ENCODE results near the gene DDC. TPM values are rescaled to one million over a fixed set of nuclear protein-coding genes. Genes with fewer than 3 reads are reported as not detected.
"Not testable (repeated sequence)": the region's sequence is repeated elsewhere in the genome, so short reads cannot be mapped to it uniquely, and the experiment has no call there.

Gene DDC
- total and polyA plus RNA-seq, 2 donors: 0.29 to 2.0 TPM

- WGBS: 82% methylated on average over 7 of the region's 7 CpGs
- Histone ChIP-seq H3K4me1 (ENCODE audit: insufficient read depth) (no peaks in the 10 kb centered on the region), H3K36me3 (ENCODE audit: insufficient read depth) (peaks cover 1% of the 10 kb centered on the region), H3K27ac (ENCODE audit: low read depth) (no peak overlapping the region), H3K4me3 (ENCODE audit: low read depth, low read length) (no peak overlapping the region)
- DNase-seq (ENCODE audit: extremely low spot score): no peak
Measured at GRCh38 chr7:50594734-50595485, 29.7 kb upstream of the DDC start.

DNA sequence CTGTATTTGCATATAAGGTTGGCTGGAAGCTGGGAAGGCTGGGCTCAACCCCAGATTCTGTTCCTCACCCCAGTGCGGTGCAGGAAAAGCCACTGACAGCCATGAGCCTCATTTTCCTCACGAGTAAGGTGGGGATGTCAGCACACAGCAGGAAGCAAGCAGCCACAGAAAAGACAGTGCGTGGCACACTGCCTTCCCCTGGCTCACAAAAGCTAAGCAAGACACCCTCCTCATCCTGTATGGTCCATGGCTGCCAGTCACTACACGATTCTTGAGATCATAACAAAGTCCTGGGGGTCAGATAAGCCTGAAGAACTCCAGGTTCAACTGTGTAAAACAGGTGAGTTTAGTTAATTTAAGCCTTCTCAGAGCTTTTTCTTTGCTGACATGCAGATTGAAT, 28.9 kb upstream of the DDC start:
- no peaks in the 10 kb centered on the region for H3K4me1 ChIP-seq (ENCODE audit: insufficient read depth)
- 81% methylated on average over 4 of the region's 4 CpGs for WGBS
- H3K4me3 ChIP-seq (ENCODE audit: low read depth, low read length): no peak overlapping the region
- DNase-seq (ENCODE audit: extremely low spot score): no peak
- no peaks in the 10 kb centered on the region for H3K36me3 ChIP-seq (ENCODE audit: insufficient read depth)
- H3K27ac ChIP-seq (ENCODE audit: low read depth): no peak overlapping the region

DNA sequence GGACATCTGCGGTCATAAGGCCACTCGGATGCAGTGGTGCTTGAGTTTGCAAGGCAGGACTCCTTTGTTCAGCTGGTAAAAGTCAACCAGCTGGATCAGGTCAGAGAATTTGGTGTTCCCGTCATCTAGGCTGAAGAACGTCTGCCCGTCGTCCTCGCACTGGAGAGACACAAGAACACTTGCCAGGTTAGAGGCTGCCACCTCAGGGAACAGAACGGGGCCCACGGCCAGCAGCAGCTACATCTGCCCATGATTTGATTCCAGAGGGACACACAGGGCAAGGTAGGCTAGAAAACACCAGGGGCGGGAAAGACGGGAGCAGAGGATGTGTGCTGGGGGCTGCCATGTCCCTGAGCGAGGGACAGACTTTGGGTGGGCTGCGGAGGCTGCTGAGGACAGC, 27.7 kb upstream of the DDC start:
- H3K36me3 ChIP-seq (ENCODE audit: insufficient read depth): no peaks in the 10 kb centered on the region
- H3K4me3 ChIP-seq (ENCODE audit: low read depth, low read length): no peak overlapping the region
- H3K4me1 ChIP-seq (ENCODE audit: insufficient read depth): no peaks in the 10 kb centered on the region
- no peak overlapping the region for H3K27ac ChIP-seq (ENCODE audit: low read depth)
- no peak for DNase-seq (ENCODE audit: extremely low spot score)
- 91% methylated on average over 13 of the region's 13 CpGs for WGBS

DNA sequence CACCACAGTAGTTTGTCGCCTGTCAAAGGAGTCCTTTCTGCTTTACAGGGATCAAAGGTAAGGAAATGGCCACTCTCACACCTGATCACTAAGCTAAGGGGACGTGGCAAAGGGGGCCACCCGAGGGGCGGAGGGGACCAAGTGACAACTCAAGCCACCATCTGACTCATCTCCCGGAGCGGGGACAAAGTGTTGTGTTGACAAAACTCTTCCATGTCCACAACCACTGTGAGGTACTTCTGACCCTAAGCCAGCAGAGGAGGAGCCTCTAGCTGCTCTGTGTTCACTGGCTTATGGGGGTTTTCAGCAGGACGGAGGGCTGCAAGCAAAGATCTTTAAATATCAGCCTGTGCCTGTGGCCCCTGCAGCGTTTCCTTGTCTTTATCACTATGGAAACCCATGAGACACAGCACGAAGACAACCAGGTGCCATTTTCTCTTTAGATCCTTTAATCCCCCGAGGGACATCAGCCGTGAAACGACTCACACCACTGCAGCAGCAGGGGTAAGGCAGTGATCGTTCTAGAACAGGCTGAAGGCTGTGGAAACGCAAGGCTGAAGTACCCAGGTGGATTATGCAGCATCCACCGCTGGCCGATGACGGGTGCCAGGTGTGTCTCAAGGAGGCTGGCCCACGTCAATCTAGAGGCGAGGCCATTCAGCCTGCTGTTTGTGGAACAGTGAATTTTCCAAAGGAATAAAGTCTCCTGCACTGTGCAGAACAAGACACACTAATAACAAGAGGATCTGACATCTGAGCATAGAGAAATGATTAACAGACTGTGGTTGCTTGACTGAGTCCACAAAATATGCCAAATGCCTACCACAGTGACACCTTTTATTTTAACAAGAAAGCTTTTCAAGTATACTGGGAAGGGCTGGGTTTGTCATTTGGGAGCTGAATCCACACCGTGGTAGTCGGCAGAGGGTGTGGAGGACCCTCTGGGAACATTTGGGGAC, 26.6 kb upstream of the DDC start:
- Histone ChIP-seq H3K4me3 (ENCODE audit: low read depth, low read length) (no peak overlapping the region), H3K4me1 (ENCODE audit: insufficient read depth) (no peaks in the 10 kb centered on the region), H3K27ac (ENCODE audit: low read depth) (no peak overlapping the region), H3K36me3 (ENCODE audit: insufficient read depth) (no peaks in the 10 kb centered on the region)
- 78% methylated on average over 21 of the region's 21 CpGs for WGBS
- no peak for DNase-seq (ENCODE audit: extremely low spot score)

- 93% methylated on average over 5 of the region's 5 CpGs for WGBS
- Histone ChIP-seq H3K4me1 (ENCODE audit: insufficient read depth) (no peaks in the 10 kb centered on the region), H3K36me3 (ENCODE audit: insufficient read depth) (no peaks in the 10 kb centered on the region), H3K27ac (ENCODE audit: low read depth) (no peak overlapping the region), H3K4me3 (ENCODE audit: low read depth, low read length) (no peak overlapping the region)
- no peak for DNase-seq (ENCODE audit: extremely low spot score)
Measured at GRCh38 chr7:50591098-50591479, 25.9 kb upstream of the DDC start.

DNA sequence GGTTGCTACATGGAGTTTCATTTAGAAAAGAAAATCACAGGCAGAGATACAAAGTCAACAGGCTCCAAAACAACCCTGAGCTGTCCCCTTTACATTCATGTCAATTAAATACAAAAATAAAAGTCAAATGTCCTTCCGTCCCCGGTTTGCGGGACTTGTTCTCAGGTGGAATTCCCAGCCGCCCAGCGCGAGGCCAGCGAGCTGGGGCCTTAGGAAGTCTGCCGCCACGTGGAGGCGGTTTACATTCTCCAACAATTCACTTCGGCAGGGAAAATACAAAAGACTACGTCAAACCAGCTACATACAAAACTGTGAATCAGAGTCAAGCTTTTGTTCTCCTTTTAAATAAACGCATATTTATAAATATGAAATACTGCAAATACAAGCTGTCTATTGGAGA, 25.3 kb upstream of the DDC start:
- no peak for DNase-seq (ENCODE audit: extremely low spot score)
- Histone ChIP-seq H3K36me3 (ENCODE audit: insufficient read depth) (no peaks in the 10 kb centered on the region), H3K4me1 (ENCODE audit: insufficient read depth) (no peaks in the 10 kb centered on the region), H3K27ac (ENCODE audit: low read depth) (no peak overlapping the region), H3K4me3 (ENCODE audit: low read depth, low read length) (no peak overlapping the region)
- WGBS: 94% methylated on average over 13 of the region's 13 CpGs

- H3K36me3 ChIP-seq (ENCODE audit: insufficient read depth): no peaks in the 10 kb centered on the region
- no peaks in the 10 kb centered on the region for H3K4me1 ChIP-seq (ENCODE audit: insufficient read depth)
- WGBS: 75% methylated on average over 2 of the region's 2 CpGs
- H3K4me3 ChIP-seq (ENCODE audit: low read depth, low read length): no peak overlapping the region
- DNase-seq (ENCODE audit: extremely low spot score): no peak
- H3K27ac ChIP-seq (ENCODE audit: low read depth): no peak overlapping the region
Measured at GRCh38 chr7:50589364-50589763, 24.2 kb upstream of the DDC start.

DNA sequence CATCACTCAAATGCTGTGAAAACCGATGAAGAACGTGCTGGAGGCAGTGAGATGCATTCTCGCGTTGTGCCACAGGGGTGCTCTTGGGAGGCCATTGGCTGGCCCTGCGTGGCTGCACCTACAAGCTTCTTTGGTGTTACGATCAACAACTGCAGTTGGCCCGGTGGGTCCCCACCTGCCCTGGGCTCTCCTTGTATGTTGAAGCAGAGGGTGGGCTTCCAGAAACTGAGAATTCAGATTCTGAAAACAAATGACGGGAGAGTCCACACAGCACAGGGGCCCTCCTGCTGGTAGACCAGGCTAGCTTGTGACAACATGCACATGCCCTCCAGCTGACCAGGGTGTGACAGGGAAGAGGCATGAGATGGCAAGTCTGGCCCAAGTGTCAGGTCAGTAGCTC, 23.7 kb upstream of the DDC start:
- 78% methylated on average over 8 of the region's 8 CpGs for WGBS
- H3K36me3 ChIP-seq (ENCODE audit: insufficient read depth): no peaks in the 10 kb centered on the region

DNA sequence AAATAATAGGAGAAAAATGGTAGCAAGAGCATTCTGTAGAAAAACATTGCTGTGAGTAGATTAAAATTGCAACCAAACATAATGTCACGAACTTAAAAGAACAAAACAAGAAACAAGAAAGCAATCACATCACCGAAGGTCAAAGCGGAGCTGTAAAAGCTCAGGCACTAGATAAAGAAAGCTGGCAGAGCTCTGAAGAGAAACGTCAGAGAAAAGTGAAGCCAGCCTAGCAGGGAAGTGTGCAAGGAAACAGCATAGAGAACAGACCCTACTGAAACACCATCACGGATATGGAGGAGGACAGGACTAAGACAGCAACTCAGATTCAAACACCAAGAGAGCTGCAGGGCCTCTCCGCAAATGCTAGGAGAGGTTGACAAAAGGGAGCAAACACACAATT, 22.5 kb upstream of the DDC start:
- 77% methylated on average over 6 of the region's 6 CpGs for WGBS
- Histone ChIP-seq H3K4me3 (ENCODE audit: low read depth, low read length) (no peak overlapping the region), H3K4me1 (ENCODE audit: insufficient read depth) (no peaks in the 10 kb centered on the region), H3K27ac (ENCODE audit: low read depth) (no peak overlapping the region), H3K36me3 (ENCODE audit: insufficient read depth) (no peaks in the 10 kb centered on the region)
- no peak for DNase-seq (ENCODE audit: extremely low spot score)

More for the DNA sequence above, 23.7 kb upstream of the DDC start:
- DNase-seq (ENCODE audit: extremely low spot score): no peak
- Histone ChIP-seq H3K27ac (ENCODE audit: low read depth) (no peak overlapping the region), H3K4me1 (ENCODE audit: insufficient read depth) (no peaks in the 10 kb centered on the region), H3K4me3 (ENCODE audit: low read depth, low read length) (no peak overlapping the region)

GRCh38 chr7:50584793-50585408, 19.7 kb upstream of the DDC start:
- H3K4me1 ChIP-seq (ENCODE audit: insufficient read depth): no peaks in the 10 kb centered on the region
- no peak overlapping the region for H3K27ac ChIP-seq (ENCODE audit: low read depth)
- peak; percentile 31 for DNase-seq (ENCODE audit: extremely low spot score)
- H3K36me3 ChIP-seq (ENCODE audit: insufficient read depth): no peaks in the 10 kb centered on the region
- 90% methylated on average over 5 of the region's 5 CpGs for WGBS
- H3K4me3 ChIP-seq (ENCODE audit: low read depth, low read length): no peak overlapping the region

- Histone ChIP-seq H3K4me1 (ENCODE audit: insufficient read depth) (no peaks in the 10 kb centered on the region), H3K27ac (ENCODE audit: low read depth) (no peak overlapping the region), H3K36me3 (ENCODE audit: insufficient read depth) (no peaks in the 10 kb centered on the region), H3K4me3 (ENCODE audit: low read depth, low read length) (no peak overlapping the region)
- no peak for DNase-seq (ENCODE audit: extremely low spot score)
- 88% methylated on average over 4 of the region's 4 CpGs for WGBS
Measured at GRCh38 chr7:50584386-50584785, 19.2 kb upstream of the DDC start.

DNA sequence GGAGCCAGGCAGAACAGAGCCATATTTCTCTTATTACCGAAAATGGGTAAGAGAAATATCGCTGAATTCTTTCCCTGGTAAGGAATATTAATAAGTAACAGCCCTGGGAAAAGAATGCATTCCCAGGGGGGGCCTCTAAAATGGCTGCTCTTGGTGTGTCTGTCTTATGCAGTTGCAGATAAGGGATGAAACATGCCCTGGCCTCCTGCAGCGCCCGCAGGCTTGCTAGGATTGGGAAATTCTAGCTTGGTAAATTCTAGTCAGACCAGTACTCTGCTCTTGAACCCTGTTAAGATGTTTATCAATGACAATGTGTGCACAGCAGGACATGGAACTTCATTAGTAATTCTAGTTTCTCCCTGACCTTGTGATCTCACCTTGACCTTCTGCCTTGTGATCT, 18.1 kb upstream of the DDC start:
- H3K36me3 ChIP-seq (ENCODE audit: insufficient read depth); H3K4me3 ChIP-seq (ENCODE audit: low read depth, low read length): not testable (repeated sequence)
- 97% methylated on average over 4 of the region's 4 CpGs for WGBS

GRCh38 chr7:50582271-50582670, 17.1 kb upstream of the DDC start:
- not testable (repeated sequence) for H3K27ac ChIP-seq (ENCODE audit: low read depth); H3K4me1 ChIP-seq (ENCODE audit: insufficient read depth); H3K4me3 ChIP-seq (ENCODE audit: low read depth, low read length); DNase-seq (ENCODE audit: extremely low spot score); H3K36me3 ChIP-seq (ENCODE audit: insufficient read depth)
- WGBS: 96% methylated on average over 4 of the region's 4 CpGs

More for the DNA sequence above, 18.1 kb upstream of the DDC start:
- H3K27ac ChIP-seq (ENCODE audit: low read depth); DNase-seq (ENCODE audit: extremely low spot score); H3K4me1 ChIP-seq (ENCODE audit: insufficient read depth): not testable (repeated sequence)

DNA sequence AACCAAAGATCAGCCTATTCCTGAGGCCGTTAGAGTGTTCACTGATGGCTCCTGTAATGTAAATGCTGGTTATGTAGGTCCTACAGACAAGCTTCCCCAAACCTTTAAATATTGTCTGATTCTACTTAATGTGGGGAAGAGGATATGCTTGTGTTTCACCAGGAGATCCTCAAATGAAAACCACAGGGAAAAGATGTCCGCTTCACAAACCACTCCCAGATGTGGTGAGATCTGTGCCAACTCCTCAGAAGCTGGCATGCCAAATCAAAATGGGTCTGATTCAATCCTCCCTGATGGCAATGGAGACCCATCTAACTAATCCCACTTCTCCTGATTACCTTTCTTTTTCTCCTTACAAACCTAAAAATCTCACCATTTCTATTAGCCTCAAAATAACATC, 15.5 kb upstream of the DDC start:
- H3K27ac ChIP-seq (ENCODE audit: low read depth); H3K4me3 ChIP-seq (ENCODE audit: low read depth, low read length); DNase-seq (ENCODE audit: extremely low spot score); H3K36me3 ChIP-seq (ENCODE audit: insufficient read depth); H3K4me1 ChIP-seq (ENCODE audit: insufficient read depth): not testable (repeated sequence)
- WGBS: 86% methylated on average over 2 of the region's 2 CpGs

All from urinary bladder (tissue), 4 donors.